CD4-positive, alpha-beta T cell (primary cell): ENCODE results near the gene RIPK3. TPM values are rescaled to one million over a fixed set of nuclear protein-coding genes. Genes with fewer than 3 reads are reported as not detected.
"Not testable (repeated sequence)": the region's sequence is repeated elsewhere in the genome, so short reads cannot be mapped to it uniquely, and the experiment has no call there.

Source experiments
- ATAC-seq: fragments of 200-7000 bp; cut with Tn5 transposase; one replicate; pipeline ENCODE4 v1.10.0; 2022; ENCODE audit warnings: mild to moderate bottlenecking; ENCODE audit not compliant: poor library complexity
- CTCF ChIA-PET: fragments of 350-600 bp; sonication (Branson Sonifier 250); formaldehyde crosslinking; loops from one replicate; lab custom pipeline; 2021; ENCODE audit warnings: antibody characterized with exemption, inconsistent platforms; lab: Charles Lee
- POLR2A ChIA-PET: fragments of 350-600 bp; sonication (Branson Sonifier 250); formaldehyde crosslinking; loops from one replicate; lab custom pipeline; 2021; ENCODE audit warnings: antibody characterized with exemption, inconsistent platforms; lab: Charles Lee
- DNase-seq, 14 experiments: peaks; one replicate each; pipeline ENCODE4 v3.0.0-alpha.2; 2013 to 2020; ENCODE audit warnings: mixed read lengths in 2 of 14
- H3K27ac ChIP-seq, 2 donors: one replicate each; pipeline versions ENCODE4 v1.5.1 to v1.7.0; 2013; ENCODE audit warnings: low read length in 2 of 2, low read depth in 1 of 2, mild to moderate bottlenecking in 1 of 2
- H3K27me3 ChIP-seq, 2 experiments: 1 replicate in 1 of 2; 2 replicates in 1 of 2; pipeline versions ENCODE4 v1.6.1 to v1.7.0; 2013; ENCODE audit warnings: low read length in 2 of 2, control low read depth in 1 of 2, mild to moderate bottlenecking in 1 of 2, moderate library complexity in 1 of 2; ENCODE audit not compliant: insufficient read depth in 2 of 2, control insufficient read depth in 1 of 2
- H3K36me3 ChIP-seq: one replicate; pipeline ENCODE4 v1.6.1; 2013; ENCODE audit warnings: low read length, control low read depth; ENCODE audit not compliant: insufficient read depth
- H3K4me1 ChIP-seq: one replicate; pipeline ENCODE4 v1.6.1; 2013; ENCODE audit warnings: low read length, control low read depth; ENCODE audit not compliant: insufficient read depth
- H3K4me3 ChIP-seq: one replicate; pipeline ENCODE4 v1.5.1; 2013; ENCODE audit warnings: mild to moderate bottlenecking, low read length, moderate library complexity
- H3K9me3 ChIP-seq, 2 experiments: 1 replicate in 1 of 2; 2 replicates in 1 of 2; pipeline versions ENCODE4 v1.6.1 to v1.7.0; 2013; ENCODE audit warnings: low read length in 2 of 2, mild to moderate bottlenecking in 2 of 2, control low read depth in 1 of 2, moderate library complexity in 1 of 2; ENCODE audit not compliant: control insufficient read depth in 1 of 2, insufficient read depth in 1 of 2
- H3K27ac Mint-ChIP-seq: one replicate; pipeline ENCODE4 v1.8.0; 2020; ENCODE audit warnings: mixed read lengths
- H3K27me3 Mint-ChIP-seq: one replicate; pipeline ENCODE4 v1.8.0; 2021; ENCODE audit warnings: mixed read lengths
- H3K36me3 Mint-ChIP-seq: one replicate; pipeline ENCODE4 v1.8.0; 2021; ENCODE audit warnings: low read depth, mixed read lengths
- H3K4me1 Mint-ChIP-seq: one replicate; pipeline ENCODE4 v1.8.0; 2021; ENCODE audit warnings: low read depth, mixed read lengths
- H3K4me3 Mint-ChIP-seq: one replicate; pipeline ENCODE4 v1.8.0; 2020; ENCODE audit warnings: mild to moderate bottlenecking, mixed read lengths
- H3K9me3 Mint-ChIP-seq: one replicate; pipeline ENCODE4 v1.8.0; 2020; ENCODE audit warnings: mixed read lengths
- CTCF ChIP-seq: fragments of 200-600 bp; IDR thresholded peaks from one replicate; pipeline ENCODE4 v1.8.0; 2022; ENCODE audit warnings: antibody characterized with exemption, mild to moderate bottlenecking
- intact Hi-C, 2 experiments: fragments of 100-400 bp; cut with DNase I in 1 of 2; cut with micrococcal nuclease in 1 of 2; formaldehyde crosslinking; loops; one replicate each; pipeline versions ENCODE4 v1.15.1 to v1.9.0; 2023 to 2025; cut with DNase I, micrococcal nuclease
- total RNA-seq, 174 experiments: library from RNA in 2 of 174; stranded (reverse) in 2 of 174; gene quantifications; one replicate each; pipeline ENCODE4 v1.2.3 and lab custom pipeline; 2021 to 2026

The RIPK3 gene
- total RNA-seq, 2 experiments from 2014 or later, result 18.1 to 18.9 TPM

- no peaks in the 10 kb centered on the region for H3K9me3 Mint-ChIP-seq
- TF ChIP-seq CTCF, result no peak
- H3K27ac Mint-ChIP-seq, result no peak overlapping the region
- CTCF ChIA-PET, result interaction anchor here (1.1 kb wide), 1 partner anchor 12 kb away, joined by 3 read pairs; no protein-coding TSS in a partner anchor
- no peak overlapping the region for H3K27ac ChIP-seq
- intact Hi-C loops, result no loop called here
- H3K27me3 Mint-ChIP-seq, result peaks cover 55% of the 10 kb centered on the region
- H3K4me3 Mint-ChIP-seq, result no peak overlapping the region
- no peaks in the 10 kb centered on the region for H3K4me1 Mint-ChIP-seq
- ATAC-seq (no peak), DNase-seq (no peak)
- H3K36me3 ChIP-seq, result no peaks in the 10 kb centered on the region
- no peak overlapping the region for H3K4me3 ChIP-seq
- H3K4me1 ChIP-seq, result no peaks in the 10 kb centered on the region
- H3K9me3 ChIP-seq, result peaks cover 0 to 2% of the 10 kb centered on the region in 2 experiments
- H3K27me3 ChIP-seq, result peaks cover 20 to 29% of the 10 kb centered on the region in 2 experiments
- POLR2A ChIA-PET, result no interaction called here
- no peaks in the 10 kb centered on the region for H3K36me3 Mint-ChIP-seq
Measured at GRCh38 chr14:24355009-24355408, 15.2 kb upstream of the RIPK3 start.

GRCh38 chr14:24354482-24354825 is 14.7 kb upstream of the RIPK3 start:
- DNase-seq, H3K36me3 ChIP-seq, H3K27ac ChIP-seq, intact Hi-C loops, ATAC-seq, H3K36me3 Mint-ChIP-seq, H3K9me3 ChIP-seq, H3K4me1 Mint-ChIP-seq, POLR2A ChIA-PET, H3K4me3 Mint-ChIP-seq, H3K4me1 ChIP-seq, H3K4me3 ChIP-seq, H3K27ac Mint-ChIP-seq, H3K9me3 Mint-ChIP-seq: not testable (repeated sequence)
- CTCF ChIA-PET, result interaction anchor here (1.1 kb wide), 1 partner anchor 11 kb away, joined by 3 read pairs; no protein-coding TSS in a partner anchor
- H3K27me3 ChIP-seq, result peaks cover 18 to 24% of the 10 kb centered on the region in 2 experiments
- peaks cover 56% of the 10 kb centered on the region for H3K27me3 Mint-ChIP-seq

- POLR2A ChIA-PET, result no interaction called here
- Histone ChIP-seq H3K27me3 (peaks cover 18 to 24% of the 10 kb centered on the region in 2 experiments), H3K36me3 (no peaks in the 10 kb centered on the region), H3K4me1 (no peaks in the 10 kb centered on the region), H3K9me3 (no peaks in the 10 kb centered on the region), H3K27ac (no peak overlapping the region), H3K4me3 (no peak overlapping the region)
- no peak for DNase-seq
- Mint-ChIP-seq H3K4me1 (no peaks in the 10 kb centered on the region), H3K9me3 (no peaks in the 10 kb centered on the region), H3K36me3 (no peaks in the 10 kb centered on the region), H3K4me3 (no peak overlapping the region), H3K27ac (no peak overlapping the region), H3K27me3 (peaks cover 59% of the 10 kb centered on the region)
- no peak for ATAC-seq
- intact Hi-C loops, result no loop called here
- no peak for TF ChIP-seq CTCF
- CTCF ChIA-PET, result interaction anchor here (1.1 kb wide), 1 partner anchor 11 kb away, joined by 3 read pairs; no protein-coding TSS in a partner anchor
Measured at GRCh38 chr14:24353559-24354481, 14.0 kb upstream of the RIPK3 start.
